Aorta (tissue), 5 donors: ENCODE measurements around the gene RHOF. TPM values are rescaled to one million over a fixed set of nuclear protein-coding genes. Genes with fewer than 3 reads are reported as not detected.

Source experiments
- ATAC-seq: fragments of 200-7000 bp; cut with Tn5 transposase; one replicate; pipeline ENCODE4 v1.9.1; 2022; ENCODE audit warnings: moderate library complexity; ENCODE audit not compliant: low FRiP score
- DNase-seq, 2 donors: peaks; one replicate each; pipeline ENCODE4 v3.0.0-alpha.2; 2020
- H3K27ac ChIP-seq, 2 donors: one replicate each; pipeline ENCODE4 v1.5.1; 2013; ENCODE audit warnings: low read length in 2 of 2, mild to moderate bottlenecking in 2 of 2, moderate library complexity in 2 of 2, control low read depth in 1 of 2, inconsistent platforms in 1 of 2, low read depth in 1 of 2
- H3K27me3 ChIP-seq, 2 donors: one replicate each; pipeline ENCODE4 v1.6.1; 2013; ENCODE audit warnings: control low read depth in 1 of 2, low read length in 1 of 2, mild to moderate bottlenecking in 1 of 2, moderate library complexity in 1 of 2; ENCODE audit not compliant: insufficient read depth in 2 of 2, control insufficient read depth in 1 of 2
- H3K36me3 ChIP-seq, 2 donors: one replicate each; pipeline ENCODE4 v1.6.1; 2013; ENCODE audit warnings: control low read depth in 1 of 2, low read length in 1 of 2, mild to moderate bottlenecking in 1 of 2; ENCODE audit not compliant: insufficient read depth in 2 of 2, control insufficient read depth in 1 of 2
- H3K4me1 ChIP-seq, 2 donors: one replicate each; pipeline ENCODE4 v1.6.1; 2013; ENCODE audit warnings: low read length in 2 of 2, control low read depth in 1 of 2, mild to moderate bottlenecking in 1 of 2, moderate library complexity in 1 of 2; ENCODE audit not compliant: insufficient read depth in 2 of 2, control insufficient read depth in 1 of 2
- H3K4me3 ChIP-seq, 2 donors: one replicate each; pipeline ENCODE4 v1.5.1; 2013; ENCODE audit warnings: low read length in 2 of 2, control low read depth in 1 of 2, mild to moderate bottlenecking in 1 of 2
- H3K9me3 ChIP-seq: one replicate; pipeline ENCODE4 v1.6.1; 2013; ENCODE audit warnings: mild to moderate bottlenecking, low read length; ENCODE audit not compliant: control insufficient read depth
- WGBS, 2 donors: extraction: QIAGEN DNeasy Blood & Tissue Kit; methylation state at CpG; one replicate each; pipeline ENCODE4 v1.1.7; 2013; 5-methylcytosine and 5-hydroxymethylcytosine counted together
- intact Hi-C, 2 donors: fragments of 100-400 bp; cut with DNase I; formaldehyde crosslinking; loops; one replicate each; pipeline versions ENCODE4 v1.14.2 to v1.15.0; 2022
- polyA plus RNA-seq, 2 donors: library from polyadenylated mRNA; stranded (reverse); fragments of 200-250 nt; gene quantifications; one replicate each; pipeline ENCODE4 v1.2.3, GENCODE V29; 2013
- total RNA-seq, 2 donors: library from RNA; stranded (reverse); fragmentation: NEBNext Ultra II Directional; extraction: Animal tissue kit (Norgen Biotek cat#: 25700); gene quantifications; one replicate each; pipeline ENCODE4 v1.2.1, GENCODE V29; 2021
- donor health status: healthy with polysubstance abuse.
- donor health status: Bipolar disorder and iron deficiency.
- donor health status: DM: no; HTN: no; CAD: no.
- donor health status: DM: no; HTN: no; CAD: no.
- donor health status: DM: yes; HTN: yes; CAD: no.

RHOF gene
- total and polyA plus RNA-seq, 4 donors = 5.2 to 18.0 (median 9.1) TPM

DNA sequence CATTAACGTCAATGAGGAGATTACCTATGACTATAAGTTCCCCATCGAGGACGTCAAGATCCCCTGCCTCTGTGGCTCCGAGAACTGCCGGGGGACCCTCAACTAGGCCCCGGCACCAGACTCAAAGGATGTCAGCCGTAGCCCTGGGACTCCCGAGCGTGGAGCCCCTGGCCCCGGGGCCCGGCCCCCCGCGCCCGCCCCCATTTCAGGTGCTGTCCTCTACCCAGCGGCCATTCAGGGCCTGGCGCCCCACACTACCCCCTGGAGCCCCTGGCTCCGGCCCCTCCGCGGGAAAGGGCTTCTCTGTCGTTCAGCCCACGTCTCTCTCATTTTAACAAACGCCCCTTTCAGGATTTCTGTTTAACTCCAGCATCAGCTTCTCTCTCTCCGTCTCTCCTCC, 36.6 kb upstream of the RHOF start:
- 83 to 88% methylated on average over 23 of the region's 23 CpGs for WGBS, 2 donors
- H3K4me1 ChIP-seq = no peaks in the 10 kb centered on the region
- no peak overlapping the region for H3K27ac ChIP-seq
- intact Hi-C loops = no loop called here
- no peaks in the 10 kb centered on the region for H3K9me3 ChIP-seq
- peaks cover 0 to 5% of the 10 kb centered on the region in 2 donors for H3K36me3 ChIP-seq
- H3K27me3 ChIP-seq = no peaks in the 10 kb centered on the region
- DNase-seq (no peak), ATAC-seq (no peak)
- H3K4me3 ChIP-seq = no peak overlapping the region

DNA sequence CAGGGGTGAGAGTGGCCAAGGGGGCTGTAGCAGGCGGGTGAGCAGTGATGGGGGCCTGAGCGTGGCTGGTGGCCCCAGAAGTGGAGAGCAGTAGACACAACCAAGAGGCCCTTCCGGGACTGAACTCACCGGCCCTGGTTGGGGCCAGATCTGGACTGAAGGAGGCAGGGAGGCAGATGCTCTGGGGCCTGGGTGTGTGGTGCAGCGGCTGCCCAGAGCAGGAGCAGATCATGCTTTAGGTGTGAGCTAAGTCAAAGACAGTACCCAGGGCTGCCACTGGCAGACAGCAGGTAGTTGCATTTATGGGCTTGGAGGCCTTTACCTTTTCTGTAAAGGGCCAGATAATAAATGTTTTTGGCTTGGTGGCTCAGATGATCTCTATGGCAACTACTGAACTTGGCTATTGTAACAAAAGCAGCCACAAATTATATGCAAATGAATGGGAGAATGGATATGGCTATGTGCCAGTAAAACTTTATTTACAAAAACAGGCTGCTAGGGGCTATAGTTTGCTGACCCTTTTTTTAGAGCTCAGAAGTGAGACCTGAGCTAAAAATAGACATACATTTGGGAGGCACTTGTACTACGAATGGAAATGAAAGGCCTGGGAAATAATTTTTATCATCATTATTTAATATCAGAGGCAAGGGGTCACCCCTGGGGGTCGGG, 35.9 kb upstream of the RHOF start:
- 62 to 73% methylated on average over 7 of the region's 7 CpGs for WGBS, 2 donors
- no peaks in the 10 kb centered on the region for H3K9me3 ChIP-seq
- no peaks in the 10 kb centered on the region for H3K4me1 ChIP-seq
- ATAC-seq (no peak), DNase-seq (no peak)
- no peaks in the 10 kb centered on the region for H3K27me3 ChIP-seq
- no peak overlapping the region for H3K27ac ChIP-seq
- peaks cover 0 to 5% of the 10 kb centered on the region in 2 donors for H3K36me3 ChIP-seq
- no peak overlapping the region for H3K4me3 ChIP-seq
- intact Hi-C loops = no loop called here

DNA sequence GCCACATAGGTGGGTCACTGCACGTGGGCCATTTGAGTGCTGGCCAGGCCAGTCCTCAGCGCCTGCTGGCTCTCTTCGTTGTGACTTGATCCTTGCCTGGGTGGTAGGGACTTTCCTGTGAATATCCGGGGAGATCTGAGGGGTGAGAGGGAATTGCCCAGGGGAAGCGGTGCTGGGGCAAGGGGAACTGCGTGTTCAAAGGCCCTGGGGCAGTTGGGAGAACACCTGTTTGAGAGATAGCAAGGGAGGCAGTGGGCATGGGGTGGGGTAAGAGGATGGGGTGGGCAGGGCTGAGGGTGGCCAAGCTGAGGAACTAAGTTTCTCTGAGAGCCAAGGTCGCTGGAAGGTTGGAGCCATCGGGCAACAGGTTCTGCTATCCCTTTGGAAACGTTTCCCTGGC, 35.3 kb upstream of the RHOF start:
- Histone ChIP-seq H3K9me3 (no peaks in the 10 kb centered on the region), H3K27me3 (no peaks in the 10 kb centered on the region), H3K4me3 (no peak overlapping the region), H3K4me1 (no peaks in the 10 kb centered on the region), H3K36me3 (peaks cover 0 to 5% of the 10 kb centered on the region in 2 donors), H3K27ac (no peak overlapping the region)
- WGBS, 2 donors = 82 to 83% methylated on average over 9 of the region's 9 CpGs
- ATAC-seq (no peak), DNase-seq (no peak)
- intact Hi-C loops = no loop called here

DNA sequence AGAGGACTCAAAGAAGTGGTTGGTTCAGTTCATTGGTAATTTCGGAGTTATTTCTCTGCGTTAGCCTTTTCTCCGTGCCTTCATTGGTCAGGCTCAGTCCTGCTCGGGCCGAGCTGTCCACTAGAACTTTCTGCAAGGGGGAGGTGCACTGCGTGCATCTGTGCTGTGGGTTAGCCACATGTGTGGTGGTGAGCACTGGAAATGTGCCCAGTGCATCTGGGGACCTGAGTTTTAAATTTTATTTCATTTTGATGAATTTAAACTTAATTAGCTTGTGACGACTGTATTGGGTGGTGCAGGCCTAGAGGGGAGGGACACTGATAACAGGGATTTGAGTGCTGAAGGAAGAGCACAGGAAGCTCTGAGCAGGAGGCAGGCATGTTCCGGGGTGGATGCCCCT, 34.8 kb upstream of the RHOF start:
- Histone ChIP-seq H3K27me3 (no peaks in the 10 kb centered on the region), H3K27ac (no peak overlapping the region), H3K36me3 (peaks cover 0 to 5% of the 10 kb centered on the region in 2 donors), H3K9me3 (no peaks in the 10 kb centered on the region), H3K4me3 (no peak overlapping the region), H3K4me1 (no peaks in the 10 kb centered on the region)
- intact Hi-C loops = no loop called here
- ATAC-seq (no peak), DNase-seq (no peak)
- 89 to 90% methylated on average over 8 of the region's 8 CpGs for WGBS, 2 donors

DNA sequence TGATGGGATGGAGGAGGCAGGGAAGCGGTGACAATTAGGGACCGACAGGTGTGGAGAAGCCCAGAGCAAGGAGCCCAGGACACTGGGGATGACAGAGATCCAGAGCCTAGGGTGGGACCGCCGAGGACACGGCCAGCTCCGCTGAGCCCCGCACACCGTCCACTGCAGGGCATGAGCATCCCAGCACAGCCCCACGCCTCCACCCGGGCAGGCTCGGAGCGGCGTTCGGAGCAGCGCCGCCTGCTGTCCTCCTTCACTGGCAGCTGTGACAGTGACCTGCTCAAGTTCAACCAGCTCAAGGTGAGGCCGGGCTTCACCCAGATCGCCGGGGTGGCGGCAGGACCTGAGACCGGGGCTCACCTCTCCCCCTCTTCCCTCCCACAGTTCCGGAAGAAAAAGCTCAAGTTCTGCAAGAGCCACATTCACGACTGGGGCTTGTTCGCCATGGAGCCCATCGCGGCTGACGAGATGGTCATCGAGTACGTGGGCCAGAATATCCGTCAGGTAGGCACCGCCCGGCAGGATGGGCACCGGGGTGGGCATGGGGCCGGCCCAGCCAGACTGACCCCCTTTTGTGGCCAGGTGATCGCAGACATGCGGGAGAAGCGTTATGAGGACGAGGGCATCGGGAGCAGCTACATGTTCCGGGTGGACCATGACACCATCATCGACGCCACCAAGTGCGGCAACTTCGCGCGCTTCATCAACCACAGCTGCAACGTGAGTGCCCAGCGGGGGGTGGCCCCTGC, 34.0 kb upstream of the RHOF start:
- ATAC-seq = no peak
- Histone ChIP-seq H3K4me3 (no peak overlapping the region), H3K27ac (no peak overlapping the region), H3K9me3 (no peaks in the 10 kb centered on the region), H3K36me3 (peaks cover 0 to 5% of the 10 kb centered on the region in 2 donors), H3K27me3 (no peaks in the 10 kb centered on the region), H3K4me1 (no peaks in the 10 kb centered on the region)
- no peak for DNase-seq
- intact Hi-C loops = no loop called here
- 88 to 91% methylated on average over 47 to 48 of the region's 48 CpGs for WGBS, 2 donors

DNA sequence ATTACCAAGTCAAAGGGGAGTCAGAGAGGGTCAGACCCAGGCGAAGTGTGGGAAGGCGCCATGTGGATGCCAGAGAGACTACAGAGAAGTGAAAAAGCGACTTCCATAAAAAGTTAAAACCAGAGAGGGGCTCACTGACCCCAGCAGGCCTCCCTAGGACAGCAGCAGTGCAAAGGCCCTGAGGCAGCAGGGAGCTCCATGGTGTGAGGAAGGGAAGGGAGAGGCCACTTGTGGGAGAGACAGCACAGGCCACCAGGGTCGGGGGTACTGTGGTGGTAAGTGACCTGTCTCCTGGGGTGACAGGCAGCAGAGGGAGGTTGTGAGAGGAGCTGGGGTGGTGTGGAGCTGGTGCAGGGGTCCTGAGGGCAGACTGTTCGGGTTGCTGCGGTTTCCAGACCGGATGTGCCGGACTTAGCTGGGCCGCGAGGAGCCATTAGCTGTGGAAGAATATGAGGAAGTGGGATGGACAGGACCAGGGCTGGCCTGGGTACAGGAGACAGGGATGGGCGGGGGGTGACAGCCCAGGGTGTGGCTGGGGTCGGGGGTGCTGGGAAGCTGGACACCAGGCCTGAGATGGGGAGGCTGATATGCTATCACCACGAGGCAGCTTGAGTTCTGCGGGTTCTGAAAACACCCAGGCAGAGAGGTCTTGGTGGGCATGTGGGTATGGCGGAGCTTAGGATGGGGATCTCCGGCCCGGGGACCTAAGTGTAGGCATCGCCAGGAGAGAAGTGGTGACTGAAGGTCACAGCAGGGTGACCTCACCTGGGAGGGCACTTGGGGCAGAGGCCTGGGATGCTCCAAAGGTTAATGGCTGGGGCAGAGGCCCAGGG, 33.0 kb upstream of the RHOF start:
- intact Hi-C loops = no loop called here
- Histone ChIP-seq H3K4me1 (no peaks in the 10 kb centered on the region), H3K36me3 (peaks cover 0 to 5% of the 10 kb centered on the region in 2 donors), H3K27ac (no peak overlapping the region), H3K27me3 (no peaks in the 10 kb centered on the region), H3K9me3 (no peaks in the 10 kb centered on the region), H3K4me3 (no peak overlapping the region)
- 86 to 88% methylated on average over 18 of the region's 18 CpGs for WGBS, 2 donors
- ATAC-seq = no peak
- no peak for DNase-seq

DNA sequence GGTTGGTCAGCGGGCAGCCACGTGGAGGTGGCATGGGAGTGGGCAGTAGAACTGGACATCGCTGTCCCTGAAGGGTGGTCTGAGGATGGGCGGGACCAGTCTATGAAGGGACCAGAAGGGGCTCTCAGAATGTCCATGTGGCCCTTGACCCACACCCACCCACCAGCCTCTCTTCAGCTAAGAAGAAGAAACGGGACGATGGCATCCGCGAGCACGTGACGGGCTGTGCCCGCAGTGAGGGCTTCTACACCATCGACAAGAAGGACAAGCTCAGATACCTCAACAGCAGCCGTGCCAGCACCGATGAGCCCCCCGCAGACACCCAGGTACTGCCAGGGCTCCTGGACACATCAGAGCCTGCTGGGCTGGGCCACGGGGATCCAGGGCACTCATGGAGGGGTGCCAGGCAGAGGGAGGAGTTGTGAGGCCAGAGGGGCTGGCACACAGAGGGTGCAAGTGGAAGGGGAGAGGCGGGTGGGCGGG, 31.6 kb upstream of the RHOF start:
- H3K4me3 ChIP-seq = no peak overlapping the region
- DNase-seq (no peak), ATAC-seq (no peak)
- intact Hi-C loops = no loop called here
- H3K4me1 ChIP-seq = no peaks in the 10 kb centered on the region
- 87 to 89% methylated on average over 18 of the region's 18 CpGs for WGBS, 2 donors
- H3K27ac ChIP-seq = no peak overlapping the region
- H3K36me3 ChIP-seq = peaks cover 0 to 5% of the 10 kb centered on the region in 2 donors
- no peaks in the 10 kb centered on the region for H3K27me3 ChIP-seq
- H3K9me3 ChIP-seq = no peaks in the 10 kb centered on the region

DNA sequence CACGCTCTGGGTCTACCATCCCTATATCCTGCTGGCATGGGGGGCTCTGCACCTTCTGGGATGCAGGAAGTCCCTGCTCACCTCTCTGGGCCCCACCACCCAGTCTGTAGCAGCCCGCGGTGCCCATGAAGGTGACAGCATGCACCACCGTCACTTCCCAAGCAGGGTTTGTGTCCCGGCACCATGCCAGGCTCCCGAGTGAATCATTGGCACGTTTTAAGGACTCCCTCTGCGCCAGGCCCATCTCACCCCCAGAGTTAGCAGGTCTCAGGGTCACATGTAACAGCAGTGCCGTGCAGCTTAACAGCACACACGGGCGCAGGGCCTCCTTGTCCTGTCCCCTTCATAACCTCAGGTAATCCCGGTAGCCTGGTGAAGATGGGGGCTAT, 30.2 kb upstream of the RHOF start:
- H3K4me1 ChIP-seq = no peaks in the 10 kb centered on the region
- intact Hi-C loops = no loop called here
- H3K4me3 ChIP-seq = no peak overlapping the region
- H3K27ac ChIP-seq = no peak overlapping the region
- no peaks in the 10 kb centered on the region for H3K27me3 ChIP-seq
- no peaks in the 10 kb centered on the region for H3K9me3 ChIP-seq
- DNase-seq (no peak), ATAC-seq (no peak)
- 68 to 71% methylated on average over 12 of the region's 12 CpGs for WGBS, 2 donors
- H3K36me3 ChIP-seq = peaks cover 0 to 8% of the 10 kb centered on the region in 2 donors
